ENCODE data around the gene PEPD.

PEPD gene

DNA sequence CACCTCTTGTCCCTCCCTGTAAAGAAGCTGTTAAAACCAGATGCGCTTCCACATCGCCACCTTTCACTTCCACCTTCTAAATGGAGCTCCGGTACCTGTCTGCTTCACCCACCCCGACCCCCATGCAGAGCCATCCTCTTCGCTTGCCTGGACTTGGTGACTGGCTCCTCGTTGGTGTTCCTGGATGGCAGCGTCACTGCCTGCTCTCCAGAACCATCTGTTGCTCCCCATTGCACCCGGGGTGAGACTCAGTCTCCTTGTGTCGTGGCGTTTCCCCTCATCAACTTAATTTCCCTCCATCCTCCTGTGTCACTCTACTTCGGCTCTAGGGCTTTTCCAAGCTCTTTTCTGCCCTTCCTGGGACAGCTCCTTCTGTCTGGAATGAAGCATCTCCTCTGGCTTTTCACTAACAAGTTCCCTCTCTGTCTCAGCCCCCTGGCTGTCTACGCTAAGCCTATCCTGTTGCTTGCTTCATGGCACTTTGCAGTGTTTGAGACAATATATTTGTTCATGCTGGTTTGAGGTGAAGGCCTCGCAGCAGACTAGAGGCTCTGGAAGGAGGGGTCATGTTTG, 137.8 kb downstream of the PEPD start:
- no peak for TF ChIP-seq EZH2phosphoT487 (conservative IDR thresholded peaks at IDR 0.05; ENCODE audit: low read length)
- TF ChIP-seq, protein P1, sequence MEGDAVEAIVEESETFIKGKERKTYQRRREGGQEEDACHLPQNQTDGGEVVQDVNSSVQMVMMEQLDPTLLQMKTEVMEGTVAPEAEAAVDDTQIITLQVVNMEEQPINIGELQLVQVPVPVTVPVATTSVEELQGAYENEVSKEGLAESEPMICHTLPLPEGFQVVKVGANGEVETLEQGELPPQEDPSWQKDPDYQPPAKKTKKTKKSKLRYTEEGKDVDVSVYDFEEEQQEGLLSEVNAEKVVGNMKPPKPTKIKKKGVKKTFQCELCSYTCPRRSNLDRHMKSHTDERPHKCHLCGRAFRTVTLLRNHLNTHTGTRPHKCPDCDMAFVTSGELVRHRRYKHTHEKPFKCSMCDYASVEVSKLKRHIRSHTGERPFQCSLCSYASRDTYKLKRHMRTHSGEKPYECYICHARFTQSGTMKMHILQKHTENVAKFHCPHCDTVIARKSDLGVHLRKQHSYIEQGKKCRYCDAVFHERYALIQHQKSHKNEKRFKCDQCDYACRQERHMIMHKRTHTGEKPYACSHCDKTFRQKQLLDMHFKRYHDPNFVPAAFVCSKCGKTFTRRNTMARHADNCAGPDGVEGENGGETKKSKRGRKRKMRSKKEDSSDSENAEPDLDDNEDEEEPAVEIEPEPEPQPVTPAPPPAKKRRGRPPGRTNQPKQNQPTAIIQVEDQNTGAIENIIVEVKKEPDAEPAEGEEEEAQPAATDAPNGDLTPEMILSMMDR (IDR thresholded peaks at IDR 0.05; ENCODE audit: insufficient read depth, low read length, poor library complexity, severe bottlenecking): no peak
- Histone ChIP-seq H3K27ac (ENCODE audit: low read depth, low read length) (no peak overlapping the region), H3K4me3 (ENCODE audit: insufficient read depth, low read length, poor library complexity, severe bottlenecking) (no peak overlapping the region), H2AFZ (ENCODE audit: low read depth, low read length, severe bottlenecking) (no peak overlapping the region), H3K4me2 (ENCODE audit: low read depth, low read length, poor library complexity, severe bottlenecking) (no peak overlapping the region), H3K9me2 (replicated peaks; ENCODE audit: insufficient read depth, low read length) (no peaks in the 10 kb centered on the region), H3K9me3 (ENCODE audit: insufficient read depth, low read length) (no peaks in the 10 kb centered on the region), H3K79me2 (ENCODE audit: insufficient read depth, low read length) (peaks cover 42% of the 10 kb centered on the region), H3K9ac (ENCODE audit: low read length) (no peak overlapping the region), H3F3A (ENCODE audit: insufficient read depth) (0 out of 2 replicates have a peak, but pooled peaks cover 4% of the 10 kb centered on the region), H3K36me3 (ENCODE audit: low read length) (peaks cover 11% of the 10 kb centered on the region; the same call in 1 of the 2 replicates), H4K20me1 (ENCODE audit: low read depth, low read length) (peaks cover 15% of the 10 kb centered on the region; the same call in 1 of the 2 replicates), H3K27me3 (ENCODE audit: low read length) (no peaks in the 10 kb centered on the region)

DNA sequence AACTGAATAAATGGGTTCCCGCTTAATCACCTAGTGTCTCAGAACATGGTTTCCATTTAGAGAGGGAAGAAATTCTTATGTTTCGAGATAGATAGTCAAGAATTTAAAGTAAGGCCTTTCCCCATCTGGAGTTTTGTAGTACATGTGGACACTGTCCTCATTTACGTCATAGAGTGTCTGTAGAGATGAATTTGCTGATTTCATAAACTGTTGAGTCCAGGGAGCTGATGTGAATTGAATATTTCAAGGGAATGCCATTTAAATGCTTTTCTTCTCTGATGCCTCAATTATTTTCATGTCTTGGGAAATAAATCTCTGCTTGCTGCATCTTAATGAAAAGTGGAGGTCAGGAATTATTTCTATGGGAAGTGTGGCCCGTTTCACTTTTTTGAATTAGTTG, 138.6 kb downstream of the PEPD start:
- Histone ChIP-seq H3K9ac (ENCODE audit: low read length) (no peak overlapping the region), H3K9me2 (replicated peaks; ENCODE audit: insufficient read depth, low read length) (no peaks in the 10 kb centered on the region), H3K36me3 (ENCODE audit: low read length) (peaks cover 11% of the 10 kb centered on the region; the same call in 1 of the 2 replicates), H3K9me3 (ENCODE audit: insufficient read depth, low read length) (no peaks in the 10 kb centered on the region), H3K79me2 (ENCODE audit: insufficient read depth, low read length) (peaks cover 50% of the 10 kb centered on the region), H3K4me2 (ENCODE audit: low read depth, low read length, poor library complexity, severe bottlenecking) (no peak overlapping the region), H3K4me3 (ENCODE audit: insufficient read depth, low read length, poor library complexity, severe bottlenecking) (no peak overlapping the region), H3F3A (ENCODE audit: insufficient read depth) (0 out of 2 replicates have a peak, but pooled peaks cover 4% of the 10 kb centered on the region), H4K20me1 (ENCODE audit: low read depth, low read length) (peaks cover 15% of the 10 kb centered on the region; the same call in 1 of the 2 replicates), H3K27ac (ENCODE audit: low read depth, low read length) (no peak overlapping the region), H2AFZ (ENCODE audit: low read depth, low read length, severe bottlenecking) (no peak overlapping the region), H3K27me3 (ENCODE audit: low read length) (no peaks in the 10 kb centered on the region)
- TF ChIP-seq, protein P1 (IDR thresholded peaks at IDR 0.05; ENCODE audit: insufficient read depth, low read length, poor library complexity, severe bottlenecking): no peak
- no peak for TF ChIP-seq EZH2phosphoT487 (conservative IDR thresholded peaks at IDR 0.05; ENCODE audit: low read length)

DNA sequence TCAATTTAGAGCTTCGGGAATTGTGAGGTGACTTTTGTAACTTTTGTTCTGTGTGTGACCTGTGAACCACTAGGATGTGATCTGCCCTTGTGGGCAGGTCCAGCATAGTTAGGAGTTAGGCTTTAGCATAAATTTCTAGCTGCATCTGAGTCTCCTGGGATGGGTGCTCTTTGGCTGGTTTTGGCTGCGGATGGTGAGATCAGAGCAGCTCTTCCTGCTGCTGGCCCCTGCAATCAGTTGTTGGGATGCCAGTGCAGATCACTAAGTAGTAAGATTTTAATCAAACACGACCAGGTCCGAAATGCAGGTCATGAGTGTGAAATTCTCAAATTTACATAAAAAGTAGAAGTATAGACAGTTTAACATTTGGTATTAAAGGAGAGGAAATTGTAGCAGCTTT, 139.6 kb downstream of the PEPD start:
- Histone ChIP-seq H4K20me1 (ENCODE audit: low read depth, low read length) (peaks cover 15% of the 10 kb centered on the region; the same call in 1 of the 2 replicates), H3F3A (ENCODE audit: insufficient read depth) (0 out of 2 replicates have a peak, but pooled peaks cover 4% of the 10 kb centered on the region), H3K9me3 (ENCODE audit: insufficient read depth, low read length) (no peaks in the 10 kb centered on the region), H3K27me3 (ENCODE audit: low read length) (no peaks in the 10 kb centered on the region), H2AFZ (ENCODE audit: low read depth, low read length, severe bottlenecking) (no peak overlapping the region), H3K4me3 (ENCODE audit: insufficient read depth, low read length, poor library complexity, severe bottlenecking) (no peak overlapping the region), H3K36me3 (ENCODE audit: low read length) (peaks cover 11% of the 10 kb centered on the region; the same call in 1 of the 2 replicates), H3K9ac (ENCODE audit: low read length) (no peak overlapping the region), H3K27ac (ENCODE audit: low read depth, low read length) (no peak overlapping the region), H3K79me2 (ENCODE audit: insufficient read depth, low read length) (peaks cover 60% of the 10 kb centered on the region), H3K4me2 (ENCODE audit: low read depth, low read length, poor library complexity, severe bottlenecking) (no peak overlapping the region), H3K9me2 (replicated peaks; ENCODE audit: insufficient read depth, low read length) (no peaks in the 10 kb centered on the region)
- TF ChIP-seq EZH2phosphoT487 (conservative IDR thresholded peaks at IDR 0.05; ENCODE audit: low read length): no peak
- TF ChIP-seq, protein P1 (IDR thresholded peaks at IDR 0.05; ENCODE audit: insufficient read depth, low read length, poor library complexity, severe bottlenecking): no peak
